Activated CD8-positive, alpha-beta memory T cell treated with anti-CD3 and anti-CD28 coated beads, Interleukin-2, amount 50 U/mL, for 4 hours (primary cell): ENCODE data around the gene SULT2B1.
"Not testable (repeated sequence)": the region's sequence is repeated elsewhere in the genome, so short reads cannot be mapped to it uniquely, and the experiment has no call there.

ENCODE experiments used
- DNase-seq: peaks from one replicate; pipeline ENCODE4 v3.0.0-alpha.2; 2020

Gene SULT2B1

DNA sequence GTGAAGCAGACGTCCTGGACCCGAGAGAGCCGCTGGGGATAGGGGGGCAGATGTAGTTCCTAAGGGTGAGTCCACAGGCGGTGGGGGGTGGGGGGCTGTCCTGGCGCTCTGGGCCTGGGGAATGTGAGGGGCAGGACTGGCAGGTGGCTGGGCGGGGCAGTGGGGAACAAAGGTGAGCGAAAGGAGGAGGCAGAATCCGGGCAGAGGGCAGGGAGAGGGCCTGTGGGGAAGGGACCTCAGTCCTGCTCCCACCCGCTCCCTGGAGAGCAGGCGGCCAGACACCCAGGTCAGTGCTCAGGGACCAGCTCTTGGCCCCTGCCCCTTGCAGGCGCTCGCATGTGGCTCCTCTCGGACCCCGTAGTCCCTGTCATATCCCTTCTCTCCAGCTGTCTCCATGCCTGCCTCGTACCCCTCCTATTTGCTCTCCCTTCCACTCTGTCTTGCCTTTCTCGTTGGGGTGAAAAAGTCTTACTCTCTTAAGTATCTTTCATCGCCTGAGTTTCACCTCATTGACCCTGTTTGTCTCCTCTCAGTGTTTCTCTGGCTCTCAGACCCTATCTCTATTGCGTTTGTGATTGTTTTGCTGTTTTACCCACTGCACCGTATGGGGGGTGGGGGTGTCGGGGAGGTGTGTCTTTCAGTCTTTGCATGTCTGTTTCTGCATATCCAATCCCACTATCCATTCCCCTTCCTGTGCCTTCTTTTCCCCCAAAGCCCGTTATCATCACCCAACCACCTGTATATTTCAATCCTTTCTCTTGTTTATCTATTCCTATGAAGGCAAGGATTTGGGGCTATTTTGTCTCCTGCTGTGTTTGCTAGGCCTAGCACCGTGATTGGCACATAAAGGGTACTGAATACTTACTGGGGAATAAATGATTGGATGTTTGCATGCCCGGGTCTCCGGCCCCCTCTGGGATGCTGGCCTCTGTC lies 73.1 kb downstream of the SULT2B1 start:
- DNase-seq = no peak

DNA sequence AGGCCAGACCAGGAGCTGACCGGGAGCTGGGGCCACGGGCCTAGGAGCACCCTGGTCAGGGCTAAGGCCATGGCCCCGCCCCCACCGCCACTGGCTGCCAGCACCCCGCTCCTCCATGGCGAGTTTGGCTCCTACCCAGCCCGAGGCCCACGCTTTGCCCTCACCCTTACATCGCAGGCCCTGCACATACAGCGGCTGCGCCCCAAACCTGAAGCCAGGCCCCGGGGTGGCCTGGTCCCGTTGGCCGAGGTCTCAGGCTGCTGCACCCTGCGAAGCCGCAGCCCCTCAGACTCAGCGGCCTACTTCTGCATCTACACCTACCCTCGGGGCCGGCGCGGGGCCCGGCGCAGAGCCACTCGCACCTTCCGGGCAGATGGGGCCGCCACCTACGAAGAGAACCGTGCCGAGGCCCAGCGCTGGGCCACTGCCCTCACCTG lies 73.9 kb downstream of the SULT2B1 start:
- DNase-seq = no peak

DNA sequence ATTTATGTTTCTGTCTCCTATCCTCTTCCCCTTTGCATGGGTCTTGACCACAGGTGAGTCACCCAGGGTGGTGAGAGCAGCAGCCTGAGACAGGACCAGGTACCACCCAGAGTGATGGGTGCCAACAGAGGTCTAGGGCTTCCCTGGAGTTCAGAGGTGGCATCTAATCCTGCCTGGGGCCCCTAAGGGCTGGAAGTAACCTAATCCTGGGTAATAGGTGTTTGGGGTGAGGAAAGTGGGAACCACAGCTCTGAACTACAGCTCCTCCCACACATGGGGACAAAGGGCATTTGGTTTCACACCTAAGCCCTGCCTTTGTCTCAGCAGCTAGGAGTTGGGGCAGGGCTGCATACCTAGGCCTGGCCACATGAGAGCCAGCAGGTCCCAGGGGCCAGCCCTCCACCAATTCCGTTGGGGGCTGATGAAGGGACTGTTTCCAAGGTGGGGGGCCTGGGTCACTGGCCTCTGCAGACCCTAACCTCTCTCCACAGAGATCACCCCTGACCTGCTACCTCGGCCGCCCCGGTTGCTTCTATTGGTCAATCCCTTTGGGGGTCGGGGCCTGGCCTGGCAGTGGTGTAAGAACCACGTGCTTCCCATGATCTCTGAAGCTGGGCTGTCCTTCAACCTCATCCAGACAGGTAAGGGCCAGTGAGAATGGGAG lies 75.4 kb downstream of the SULT2B1 start:
- peak; percentile 42 for DNase-seq

- DNase-seq = no peak
Observed at GRCh38 chr19:48627865-48628314, 75.9 kb downstream of the SULT2B1 start.

- no peak for DNase-seq
Observed at GRCh38 chr19:48628486-48629296, 76.7 kb downstream of the SULT2B1 start.

- no peak for DNase-seq
Observed at GRCh38 chr19:48629297-48629598, 77.3 kb downstream of the SULT2B1 start.

- peak; percentile 24 for DNase-seq
Observed at GRCh38 chr19:48629599-48630295, 77.8 kb downstream of the SULT2B1 start.

GRCh38 chr19:48630296-48631063 lies 78.5 kb downstream of the SULT2B1 start:
- DNase-seq = no peak

DNA sequence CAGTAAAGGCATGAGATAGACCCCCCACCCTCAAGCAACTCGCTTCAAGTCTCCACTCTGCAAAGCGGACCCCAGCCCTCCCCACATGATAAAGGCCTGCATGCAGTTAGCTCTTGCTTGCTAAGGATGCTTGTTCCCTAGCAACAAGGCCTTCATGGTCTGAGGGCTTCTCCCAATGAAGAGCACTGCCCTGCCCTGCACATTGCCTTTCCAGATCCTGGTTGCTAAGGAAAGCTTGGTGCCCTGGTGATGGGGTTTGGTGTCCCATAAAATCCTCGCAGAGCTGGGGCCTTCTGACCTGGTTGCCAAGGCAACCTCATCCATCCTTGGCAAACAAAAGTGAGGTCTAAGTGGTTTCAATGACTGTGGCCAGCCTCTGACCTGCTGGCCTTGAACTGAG lies 79.3 kb downstream of the SULT2B1 start:
- no peak for DNase-seq

DNA sequence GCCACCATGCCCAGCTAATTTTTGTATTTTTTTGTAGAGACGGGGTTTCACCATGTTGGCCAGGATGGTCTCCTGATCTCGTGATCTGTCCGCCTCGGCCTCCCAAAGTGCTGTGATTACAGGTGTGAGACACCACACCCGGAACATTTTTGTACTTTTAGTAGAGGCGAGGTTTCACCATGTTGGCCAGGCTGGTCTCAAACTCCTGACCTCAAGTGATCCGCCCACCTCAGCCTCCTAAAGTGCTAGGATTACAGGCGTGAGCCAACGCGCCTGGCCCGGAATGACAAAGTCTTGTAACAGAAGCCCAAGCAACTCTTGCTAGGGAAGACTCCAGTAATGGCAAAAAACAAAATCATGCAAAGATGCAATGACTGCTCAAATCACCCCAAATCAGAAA lies 80.3 kb downstream of the SULT2B1 start:
- not testable (repeated sequence) for DNase-seq

DNA sequence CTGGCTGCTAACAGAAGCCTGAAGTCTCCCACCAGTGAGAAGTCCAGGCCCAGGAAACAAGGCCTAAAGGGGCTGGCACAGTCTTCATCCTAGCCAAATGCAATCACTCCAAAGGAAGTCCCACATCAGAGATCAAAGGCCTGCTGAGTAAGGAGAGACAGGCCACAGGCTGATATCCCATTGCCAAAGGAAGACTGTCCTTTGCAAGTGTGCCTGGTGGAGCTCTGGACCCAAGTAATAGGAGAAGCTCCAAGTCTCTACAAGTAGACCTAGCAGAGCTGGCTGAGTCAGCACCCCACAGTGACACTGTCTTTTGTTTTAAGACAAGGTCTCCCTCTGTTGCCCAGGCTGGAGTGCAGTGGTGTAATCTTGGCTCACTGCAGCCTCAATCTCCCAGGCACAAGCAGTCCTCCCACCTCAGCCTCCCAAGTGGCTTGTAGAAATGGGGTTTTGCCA lies 80.7 kb downstream of the SULT2B1 start:
- DNase-seq = no peak

DNA sequence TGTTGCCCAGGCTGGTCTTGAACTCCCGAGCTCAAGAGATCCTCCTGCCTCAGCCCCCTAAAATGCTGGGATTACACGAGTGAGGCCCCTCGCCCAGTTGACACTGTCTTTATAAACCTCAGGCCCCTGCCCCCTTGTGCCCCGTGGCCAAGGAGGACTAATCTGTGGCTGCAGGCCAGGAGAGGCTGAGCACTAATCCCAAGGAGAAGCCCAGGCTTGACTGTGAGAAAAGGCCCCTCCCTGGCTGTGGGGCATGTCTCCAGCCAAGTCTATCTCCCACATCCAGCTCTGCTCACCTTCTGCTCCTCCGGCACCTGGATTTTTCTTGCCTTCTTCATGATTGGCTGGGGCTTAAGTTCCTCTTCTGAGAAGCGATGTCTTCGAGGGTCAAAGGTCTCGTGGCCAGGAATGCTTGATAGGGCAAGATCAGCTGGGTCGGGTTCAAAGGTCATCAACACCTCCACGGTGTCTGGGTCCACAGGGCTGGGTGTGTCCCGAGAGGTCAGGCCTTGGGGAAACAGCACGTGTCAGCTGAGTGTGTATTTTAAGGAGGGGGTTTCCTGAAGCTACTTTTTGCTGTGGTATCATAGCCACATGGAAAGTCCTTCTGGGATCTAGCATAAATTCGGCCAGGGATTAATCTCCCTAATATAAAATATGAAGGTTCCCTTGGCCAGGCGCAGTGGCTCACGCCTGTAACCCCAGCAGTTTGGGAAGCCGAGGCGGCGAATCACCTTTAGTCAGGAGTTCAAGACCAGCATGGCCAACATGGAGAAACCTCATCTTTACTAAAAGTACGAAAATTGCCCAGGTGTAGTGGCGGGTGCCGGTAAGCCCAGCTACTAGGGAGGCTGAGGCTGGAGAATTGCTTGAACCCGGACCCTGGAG lies 81.4 kb downstream of the SULT2B1 start:
- DNase-seq = no peak

GRCh38 chr19:48634036-48634342 lies 82.0 kb downstream of the SULT2B1 start:
- DNase-seq = no peak

DNA sequence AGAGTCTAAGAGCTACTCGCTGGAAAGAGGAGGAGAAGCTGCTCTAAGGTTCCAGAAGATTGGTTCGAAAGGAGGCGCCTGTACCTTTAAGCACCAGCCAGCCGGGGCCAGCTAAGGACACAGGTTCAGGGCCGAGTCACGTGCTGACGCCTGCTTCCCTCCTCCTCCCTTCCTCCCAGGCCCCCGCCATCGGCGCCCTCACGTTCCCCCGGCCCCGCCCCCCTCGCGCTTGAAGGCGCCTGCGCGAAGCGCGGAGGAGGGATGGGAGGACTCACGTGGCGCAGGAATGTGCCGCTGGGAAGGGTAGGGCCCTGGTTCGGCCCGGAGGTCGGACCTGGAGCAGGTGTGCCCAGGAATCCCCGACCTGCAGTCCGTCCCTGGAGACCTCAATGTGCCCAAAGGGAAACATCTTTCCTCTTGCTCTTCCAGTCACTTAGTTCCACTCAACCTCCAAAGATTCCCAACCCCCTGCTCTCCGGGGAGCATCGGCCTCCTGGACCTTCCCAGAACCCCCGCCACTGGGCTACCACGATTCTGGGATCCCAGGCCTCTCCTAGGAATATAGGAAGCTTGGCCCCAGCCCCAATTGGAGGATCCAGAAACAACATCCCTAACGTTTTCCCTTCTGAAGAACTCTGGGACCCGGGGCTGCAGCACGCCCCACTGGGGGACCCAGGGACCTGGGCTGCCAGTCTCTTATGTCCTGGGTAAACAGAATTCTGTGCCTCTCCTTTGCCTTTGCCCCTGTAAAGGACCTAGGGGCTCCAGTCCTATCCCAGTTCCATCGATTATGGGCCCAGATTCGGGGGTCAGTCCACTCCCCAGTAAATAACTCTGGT lies 82.7 kb downstream of the SULT2B1 start:
- DNase-seq = peak; percentile 91

DNA sequence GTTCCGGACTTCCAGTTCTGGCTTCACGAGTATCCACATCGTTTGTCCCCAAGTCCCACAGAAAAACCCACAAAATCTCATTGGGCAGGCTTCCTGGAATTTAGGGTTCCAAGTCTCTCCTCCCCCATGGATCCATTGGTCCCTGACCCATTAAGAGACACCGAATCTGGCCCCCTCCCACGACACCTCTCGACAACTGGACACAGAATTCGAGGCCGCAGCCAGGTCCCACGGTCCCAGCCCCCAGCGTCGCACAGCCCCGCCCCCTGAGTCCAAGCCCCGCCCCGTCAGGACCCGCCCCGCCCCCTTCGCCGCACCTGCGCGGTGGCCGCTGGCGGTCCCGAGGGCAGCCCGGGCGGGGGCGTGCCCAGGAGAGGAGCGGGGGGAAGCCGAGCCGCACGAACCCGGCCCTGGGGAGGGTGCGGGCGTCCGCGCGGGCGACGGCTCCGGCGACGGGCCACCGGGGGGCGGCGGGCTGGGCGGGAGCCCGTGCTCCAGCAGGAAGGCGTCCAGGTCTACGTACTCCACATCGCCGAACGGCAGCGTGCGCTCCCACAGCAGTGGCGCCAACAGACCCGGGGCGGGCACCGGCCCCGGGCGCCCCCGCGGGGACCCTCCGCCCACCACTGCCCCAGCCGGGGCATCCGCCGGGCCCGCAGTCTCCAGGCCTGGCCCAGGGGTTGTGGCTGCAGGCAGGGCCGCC lies 83.4 kb downstream of the SULT2B1 start:
- peak; percentile 73 for DNase-seq

DNA sequence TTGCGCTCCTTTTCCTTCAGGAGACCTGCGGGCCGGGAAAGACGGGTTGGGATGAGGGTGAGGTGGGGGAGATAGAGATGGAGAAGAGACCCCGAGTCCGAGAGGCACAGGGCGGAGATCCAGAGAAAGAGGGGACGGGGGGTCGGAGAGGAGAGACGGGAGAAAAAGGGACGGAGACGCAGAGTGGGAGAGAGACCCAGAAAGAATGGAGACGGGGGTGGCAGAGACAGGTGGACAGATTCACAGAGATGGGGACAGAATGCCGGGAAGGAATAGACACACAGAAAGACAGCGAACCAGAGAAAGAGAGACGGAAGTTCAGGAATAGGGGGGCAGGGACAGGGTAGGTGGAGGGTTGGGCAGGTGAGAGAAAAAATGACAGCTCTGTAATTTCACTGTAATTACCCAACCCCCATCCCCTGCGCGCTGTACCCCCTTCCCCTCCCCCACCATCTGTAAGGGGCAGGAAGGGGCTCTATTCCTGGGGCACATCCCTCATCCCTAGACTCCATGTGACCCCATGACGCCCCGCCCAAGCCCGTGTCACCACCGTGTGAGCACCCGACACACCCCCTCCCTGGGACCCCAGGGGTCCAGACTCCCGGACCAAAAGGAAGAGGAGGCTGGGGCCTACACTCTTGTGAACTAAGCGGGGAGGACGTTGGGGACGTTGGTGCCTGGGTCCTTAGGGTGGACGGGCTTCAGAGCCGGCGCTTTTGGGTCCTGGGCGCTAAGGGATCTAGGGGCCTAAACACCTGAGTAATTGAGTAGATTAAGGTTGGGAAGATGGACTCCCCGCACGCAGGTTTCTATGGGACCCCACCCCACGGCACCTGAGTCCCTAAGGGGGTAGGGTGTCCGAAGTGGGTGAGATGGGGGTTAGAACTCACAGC lies 84.2 kb downstream of the SULT2B1 start:
- peak; percentile 38 for DNase-seq

GRCh38 chr19:48636859-48637448 lies 85.0 kb downstream of the SULT2B1 start, which contains the start of gene DBP:
Gene DBP, minus strand, starts transcription at chr19:48637379. Its CDS starts 385 bp downstream, at chr19:48636994.
- peak; percentile 52 for DNase-seq
